Brain microvascular endothelial cell (primary cell): Measurements from ENCODE around the gene FA2H.

Source experiments
- DNase-seq: peaks from one replicate; pipeline ENCODE4 v3.0.0-alpha.2; 2020
- H3K27ac ChIP-seq: fragments of 250-450 bp; sonication (Bioruptor Pico); 2 replicates; pipeline ENCODE4 v1.5.1; 2020; ENCODE audit warnings: mild to moderate bottlenecking, moderate library complexity
- H3K27me3 ChIP-seq: fragments of 250-450 bp; sonication (Bioruptor Pico); replicated peaks from 2 replicates; pipeline ENCODE4 v1.5.1; 2020; ENCODE audit warnings: mild to moderate bottlenecking
- H3K36me3 ChIP-seq: fragments of 250-450 bp; sonication (Bioruptor Pico); replicated peaks from 2 replicates; pipeline ENCODE4 v1.5.1; 2020; ENCODE audit warnings: mild to moderate bottlenecking
- H3K4me3 ChIP-seq: 2 replicates; pipeline ENCODE4 v1.5.1; 2011; ENCODE audit warnings: low read depth, mild to moderate bottlenecking, control low read depth, low read length, moderate library complexity
- in situ Hi-C: cut with HindIII; loops from 2 replicates; pipeline ENCODE4 v1.10.0; 2017; ENCODE audit warnings: low sequenced_read_pairs, low pct_ligation_motif_present
- TF ChIP-seq, protein P1 (sequence below): IDR thresholded peaks from 2 replicates; pipeline ENCODE4 v1.5.1; 2011; ENCODE audit warnings: low read depth, mild to moderate bottlenecking, moderate library complexity, low read length, control low read depth, inconsistent platforms; ENCODE audit errors: missing control alignments

Gene FA2H

DNA sequence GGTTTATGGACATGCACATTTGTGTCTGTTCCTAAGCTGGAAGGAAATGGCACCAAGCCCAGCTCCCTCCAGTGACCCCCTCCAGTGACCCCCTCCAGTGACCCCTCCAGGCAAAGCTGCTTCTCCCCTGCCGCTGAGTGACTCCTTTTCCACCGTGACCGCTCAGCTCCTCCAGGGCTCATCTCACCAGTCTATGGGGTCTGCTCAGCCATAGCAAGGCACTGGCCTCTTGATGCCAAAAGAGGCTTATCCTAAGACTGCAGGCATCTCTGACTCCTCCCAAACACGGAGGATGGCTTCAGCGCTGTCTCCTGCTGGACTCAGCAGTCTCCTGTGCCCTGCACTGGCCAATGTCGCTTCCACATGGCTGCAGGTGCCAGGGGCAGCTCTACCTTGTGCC is 35.3 kb downstream of the FA2H start:
- no peak for DNase-seq
- TF ChIP-seq, protein P1, sequence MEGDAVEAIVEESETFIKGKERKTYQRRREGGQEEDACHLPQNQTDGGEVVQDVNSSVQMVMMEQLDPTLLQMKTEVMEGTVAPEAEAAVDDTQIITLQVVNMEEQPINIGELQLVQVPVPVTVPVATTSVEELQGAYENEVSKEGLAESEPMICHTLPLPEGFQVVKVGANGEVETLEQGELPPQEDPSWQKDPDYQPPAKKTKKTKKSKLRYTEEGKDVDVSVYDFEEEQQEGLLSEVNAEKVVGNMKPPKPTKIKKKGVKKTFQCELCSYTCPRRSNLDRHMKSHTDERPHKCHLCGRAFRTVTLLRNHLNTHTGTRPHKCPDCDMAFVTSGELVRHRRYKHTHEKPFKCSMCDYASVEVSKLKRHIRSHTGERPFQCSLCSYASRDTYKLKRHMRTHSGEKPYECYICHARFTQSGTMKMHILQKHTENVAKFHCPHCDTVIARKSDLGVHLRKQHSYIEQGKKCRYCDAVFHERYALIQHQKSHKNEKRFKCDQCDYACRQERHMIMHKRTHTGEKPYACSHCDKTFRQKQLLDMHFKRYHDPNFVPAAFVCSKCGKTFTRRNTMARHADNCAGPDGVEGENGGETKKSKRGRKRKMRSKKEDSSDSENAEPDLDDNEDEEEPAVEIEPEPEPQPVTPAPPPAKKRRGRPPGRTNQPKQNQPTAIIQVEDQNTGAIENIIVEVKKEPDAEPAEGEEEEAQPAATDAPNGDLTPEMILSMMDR, result no peak
- in situ Hi-C loops, result no loop called here
- Histone ChIP-seq H3K27me3 (no peaks in the 10 kb centered on the region), H3K4me3 (no peak overlapping the region), H3K36me3 (no peaks in the 10 kb centered on the region), H3K27ac (no peak overlapping the region)

DNA sequence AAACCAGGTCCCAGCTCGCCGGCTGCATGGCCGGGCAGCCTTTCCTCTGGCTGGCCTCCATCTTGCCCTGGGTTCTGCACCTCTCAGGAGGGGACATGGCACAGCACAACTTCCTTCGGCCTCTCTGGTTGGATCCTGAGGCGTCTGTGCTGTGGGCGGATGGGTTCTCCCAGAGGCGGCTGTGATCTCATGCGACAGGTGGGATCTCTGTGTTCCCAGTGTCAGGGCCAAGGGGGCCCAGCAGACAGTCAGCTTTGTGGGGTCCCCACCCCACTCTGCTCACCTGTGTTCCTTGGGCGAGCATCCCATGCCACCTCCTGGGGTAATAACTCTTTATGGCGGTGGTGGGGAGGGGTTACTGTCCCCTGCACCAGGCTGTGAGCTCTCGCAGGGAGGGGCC is 35.8 kb downstream of the FA2H start:
- DNase-seq, result no peak
- Histone ChIP-seq H3K36me3 (no peaks in the 10 kb centered on the region), H3K27me3 (no peaks in the 10 kb centered on the region), H3K27ac (no peak overlapping the region), H3K4me3 (no peak overlapping the region)
- TF ChIP-seq, protein P1, result no peak
- in situ Hi-C loops, result no loop called here

DNA sequence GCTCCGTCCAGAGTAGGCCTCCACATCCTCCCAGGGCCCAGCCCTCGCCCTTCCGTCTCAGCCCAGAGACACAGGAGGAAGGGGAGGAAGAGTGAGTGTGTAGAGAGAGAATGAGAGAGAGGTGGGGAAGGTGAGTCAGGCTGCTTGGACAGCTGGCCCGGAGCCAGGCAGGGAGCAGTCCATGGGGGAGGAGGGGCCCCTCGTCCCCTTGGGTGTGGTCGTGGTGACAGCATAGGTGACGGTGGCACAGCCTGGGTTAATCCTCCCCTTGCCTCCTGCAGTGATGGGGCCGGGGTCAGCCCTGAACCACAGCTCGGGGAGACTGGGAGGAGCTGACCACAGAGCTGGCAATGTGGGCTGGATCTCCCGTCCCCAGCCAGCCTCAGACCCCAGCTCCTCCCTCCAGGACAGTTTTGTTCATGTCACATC is 36.5 kb downstream of the FA2H start:
- H3K27me3 ChIP-seq, result no peaks in the 10 kb centered on the region
- TF ChIP-seq, protein P1, result no peak
- H3K27ac ChIP-seq, result no peak overlapping the region
- in situ Hi-C loops, result no loop called here
- no peak for DNase-seq
- no peak overlapping the region for H3K4me3 ChIP-seq
- no peaks in the 10 kb centered on the region for H3K36me3 ChIP-seq

DNA sequence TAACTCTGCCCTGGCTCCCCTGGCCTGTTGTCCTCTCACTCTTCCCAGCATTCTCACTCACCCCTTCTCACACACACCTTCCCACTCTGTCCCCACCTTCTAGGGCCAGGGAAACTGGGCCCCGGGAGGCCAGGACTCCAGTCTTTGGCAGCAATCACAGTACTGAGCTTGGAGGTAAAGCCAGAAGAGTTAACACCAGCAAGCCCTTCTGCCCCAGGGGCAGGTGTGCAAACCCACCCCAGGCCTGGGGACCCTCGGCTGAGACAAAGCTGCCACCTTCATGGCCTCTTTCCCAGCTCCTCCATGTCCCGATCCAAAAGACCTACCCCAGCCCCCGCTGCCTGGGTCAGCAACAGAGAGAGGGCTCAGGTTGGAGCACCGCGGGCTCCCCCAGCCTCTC is 37.1 kb downstream of the FA2H start:
- Histone ChIP-seq H3K4me3 (no peak overlapping the region), H3K27ac (no peak overlapping the region), H3K27me3 (no peaks in the 10 kb centered on the region), H3K36me3 (no peaks in the 10 kb centered on the region)
- in situ Hi-C loops, result no loop called here
- no peak for DNase-seq
- TF ChIP-seq, protein P1, result no peak

DNA sequence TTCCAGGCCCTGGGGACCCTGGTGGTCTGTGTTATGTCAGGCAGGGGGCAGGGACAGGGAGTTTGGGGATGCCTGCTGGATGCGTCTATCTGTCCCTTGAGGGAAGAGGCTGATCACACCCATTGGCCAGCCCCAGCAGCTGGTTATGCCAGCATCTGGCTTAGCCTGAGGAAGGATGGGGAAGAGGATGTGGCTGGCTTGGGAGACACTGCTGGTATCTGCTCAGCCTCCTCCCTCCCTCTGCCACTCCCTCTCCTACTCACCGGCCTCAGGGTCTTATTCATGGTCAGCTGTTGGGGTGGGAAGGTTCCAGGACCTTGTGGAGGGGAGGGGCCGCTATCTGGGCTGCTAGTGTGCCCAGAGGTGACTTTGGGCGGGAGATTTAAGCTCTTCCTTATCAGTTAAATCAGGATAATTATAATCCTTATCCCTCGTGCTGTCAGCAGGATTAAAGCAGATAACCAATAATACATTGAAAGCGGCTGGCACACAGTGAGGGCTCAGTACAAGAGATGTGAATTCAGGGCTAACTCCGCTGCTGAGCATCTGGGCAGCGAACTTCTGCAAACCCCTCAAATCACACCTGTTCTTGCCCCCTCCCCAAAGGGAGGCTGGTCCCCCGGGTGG is 38.0 kb downstream of the FA2H start:
- in situ Hi-C loops, result no loop called here
- H3K27ac ChIP-seq, result no peak overlapping the region
- no peak overlapping the region for H3K4me3 ChIP-seq
- no peak for DNase-seq
- H3K36me3 ChIP-seq, result no peaks in the 10 kb centered on the region
- TF ChIP-seq, protein P1, result no peak
- no peaks in the 10 kb centered on the region for H3K27me3 ChIP-seq

DNA sequence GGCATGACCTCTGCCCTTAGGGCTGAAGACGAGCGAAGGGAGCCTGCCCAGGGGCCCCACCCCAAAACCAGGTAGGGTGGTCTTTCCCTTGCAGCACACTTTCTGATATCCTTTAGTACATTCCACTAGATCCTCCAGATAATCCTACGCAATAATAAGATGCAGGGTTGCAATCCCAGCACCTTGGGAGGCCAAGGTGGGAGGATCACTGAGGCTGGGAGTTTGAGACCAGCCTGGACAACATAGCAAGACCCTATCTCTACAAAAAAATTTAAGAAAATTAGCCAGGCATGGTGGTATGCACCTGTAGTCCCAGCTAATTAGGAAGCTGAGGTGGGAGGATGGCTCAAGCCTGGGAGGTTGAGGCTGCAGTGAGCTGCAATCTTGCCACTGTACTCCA is 39.1 kb downstream of the FA2H start:
- in situ Hi-C loops, result no loop called here
- Histone ChIP-seq H3K27ac (no peak overlapping the region), H3K36me3 (no peaks in the 10 kb centered on the region), H3K4me3 (no peak overlapping the region), H3K27me3 (no peaks in the 10 kb centered on the region)
- no peak for DNase-seq
- TF ChIP-seq, protein P1, result no peak
